ENCODE data around the gene FAM120B. TPM values are rescaled to one million over a fixed set of nuclear protein-coding genes. Genes with fewer than 3 reads are reported as not detected.
A peak's percentile ranks its signal among the peaks of the same experiment; 100 is the strongest.

FAM120B gene
- total RNA-seq, 2 donors from 2014 or later: 17.2 to 23.2 TPM

- Mint-ChIP-seq H3K4me1 (ENCODE audit: low read depth) (no peaks in the 10 kb centered on the region), H3K27ac (no peak overlapping the region), H3K36me3 (ENCODE audit: insufficient read depth in 2 of 2) (peaks cover 3% of the 10 kb centered on the region in 2 donors), H3K9me3 (peaks cover 3% of the 10 kb centered on the region in 2 donors), H3K4me3 (no peak overlapping the region), H3K27me3 (ENCODE audit: low read depth) (no peaks in the 10 kb centered on the region)
- no peak for DNase-seq
- no peak for ATAC-seq (replicated peaks in 1 of 2)
Measured at GRCh38 chr6:170439366-170440361, 133.1 kb downstream of the FAM120B start.

GRCh38 chr6:170440437-170440836 is 133.9 kb downstream of the FAM120B start:
- Mint-ChIP-seq H3K4me1 (ENCODE audit: low read depth) (no peaks in the 10 kb centered on the region), H3K9me3 (peaks cover 3% of the 10 kb centered on the region in 2 donors), H3K36me3 (ENCODE audit: insufficient read depth in 2 of 2) (peaks cover 3% of the 10 kb centered on the region in 2 donors), H3K27me3 (ENCODE audit: low read depth) (no peaks in the 10 kb centered on the region), H3K4me3 (no peak overlapping the region), H3K27ac (no peak overlapping the region)
- ATAC-seq (replicated peaks in 1 of 2) (no peak), DNase-seq (no peak)

GRCh38 chr6:170441316-170441715 is 134.8 kb downstream of the FAM120B start:
- ATAC-seq (replicated peaks in 1 of 2): no peak

GRCh38 chr6:170442596-170442995 is 136.0 kb downstream of the FAM120B start:
- H3K27ac Mint-ChIP-seq: no peak overlapping the region
- ATAC-seq (replicated peaks in 1 of 2) (no peak), DNase-seq (no peak)
- peaks cover 9% of the 10 kb centered on the region for H3K27me3 Mint-ChIP-seq (ENCODE audit: low read depth)
- no peaks in the 10 kb centered on the region for H3K9me3 Mint-ChIP-seq
- H3K4me1 Mint-ChIP-seq (ENCODE audit: low read depth): no peaks in the 10 kb centered on the region
- no peaks in the 10 kb centered on the region for H3K36me3 Mint-ChIP-seq (ENCODE audit: insufficient read depth in 2 of 2)
- no peak overlapping the region for H3K4me3 Mint-ChIP-seq

More at GRCh38 chr6:170441316-170441715, 134.8 kb downstream of the FAM120B start:
- Mint-ChIP-seq H3K4me3 (no peak overlapping the region), H3K9me3 (peaks cover 2 to 3% of the 10 kb centered on the region in 2 donors), H3K27ac (no peak overlapping the region), H3K27me3 (ENCODE audit: low read depth) (no peaks in the 10 kb centered on the region), H3K36me3 (ENCODE audit: insufficient read depth in 2 of 2) (peaks cover 2 to 3% of the 10 kb centered on the region in 2 donors), H3K4me1 (ENCODE audit: low read depth) (no peaks in the 10 kb centered on the region)
- no peak for DNase-seq

GRCh38 chr6:170443151-170443662 is 136.6 kb downstream of the FAM120B start:
- Mint-ChIP-seq H3K27me3 (ENCODE audit: low read depth) (peaks cover 9% of the 10 kb centered on the region), H3K4me1 (ENCODE audit: low read depth) (no peaks in the 10 kb centered on the region), H3K36me3 (ENCODE audit: insufficient read depth in 2 of 2) (no peaks in the 10 kb centered on the region), H3K4me3 (no peak overlapping the region), H3K27ac (no peak overlapping the region), H3K9me3 (no peaks in the 10 kb centered on the region)
- ATAC-seq (replicated peaks in 1 of 2): no peak
- no peak for DNase-seq

- H3K27ac Mint-ChIP-seq: no peak overlapping the region
Measured at GRCh38 chr6:170444056-170444591, 137.6 kb downstream of the FAM120B start.

GRCh38 chr6:170444811-170445211 is 138.3 kb downstream of the FAM120B start:
- ATAC-seq (replicated peaks in 1 of 2) (no peak), DNase-seq (no peak)
- Mint-ChIP-seq H3K27ac (no peak overlapping the region), H3K27me3 (ENCODE audit: low read depth) (peaks cover 9% of the 10 kb centered on the region), H3K4me1 (ENCODE audit: low read depth) (no peaks in the 10 kb centered on the region), H3K9me3 (no peaks in the 10 kb centered on the region), H3K36me3 (ENCODE audit: insufficient read depth in 2 of 2) (no peaks in the 10 kb centered on the region), H3K4me3 (no peak overlapping the region)

More at GRCh38 chr6:170444056-170444591, 137.6 kb downstream of the FAM120B start:
- no peaks in the 10 kb centered on the region for H3K9me3 Mint-ChIP-seq
- peaks cover 9% of the 10 kb centered on the region for H3K27me3 Mint-ChIP-seq (ENCODE audit: low read depth)
- H3K4me3 Mint-ChIP-seq: no peak overlapping the region
- ATAC-seq (replicated peaks in 1 of 2): peak in 1 of 2 donors; percentile 30
- H3K36me3 Mint-ChIP-seq (ENCODE audit: insufficient read depth in 2 of 2): no peaks in the 10 kb centered on the region
- DNase-seq: no peak
- H3K4me1 Mint-ChIP-seq (ENCODE audit: low read depth): no peaks in the 10 kb centered on the region

- H3K27ac Mint-ChIP-seq: no peak overlapping the region
Measured at GRCh38 chr6:170445487-170445886, 138.9 kb downstream of the FAM120B start.

GRCh38 chr6:170445971-170446370 is 139.4 kb downstream of the FAM120B start:
- H3K27me3 Mint-ChIP-seq (ENCODE audit: low read depth): peaks cover 9% of the 10 kb centered on the region
- no peaks in the 10 kb centered on the region for H3K4me1 Mint-ChIP-seq (ENCODE audit: low read depth)
- H3K9me3 Mint-ChIP-seq: no peaks in the 10 kb centered on the region
- no peak overlapping the region for H3K4me3 Mint-ChIP-seq
- ATAC-seq (replicated peaks in 1 of 2) (no peak), DNase-seq (no peak)
- H3K27ac Mint-ChIP-seq: no peak overlapping the region
- H3K36me3 Mint-ChIP-seq (ENCODE audit: insufficient read depth in 2 of 2): no peaks in the 10 kb centered on the region

More at GRCh38 chr6:170445487-170445886, 138.9 kb downstream of the FAM120B start:
- Mint-ChIP-seq H3K4me3 (no peak overlapping the region), H3K4me1 (ENCODE audit: low read depth) (no peaks in the 10 kb centered on the region), H3K27me3 (ENCODE audit: low read depth) (peaks cover 9% of the 10 kb centered on the region), H3K9me3 (no peaks in the 10 kb centered on the region), H3K36me3 (ENCODE audit: insufficient read depth in 2 of 2) (no peaks in the 10 kb centered on the region)
- ATAC-seq (replicated peaks in 1 of 2) (no peak), DNase-seq (no peak)

- Mint-ChIP-seq H3K9me3 (no peaks in the 10 kb centered on the region), H3K27ac (no peak overlapping the region), H3K4me1 (ENCODE audit: low read depth) (no peaks in the 10 kb centered on the region), H3K4me3 (no peak overlapping the region), H3K27me3 (ENCODE audit: low read depth) (peaks cover 9% of the 10 kb centered on the region), H3K36me3 (ENCODE audit: insufficient read depth in 2 of 2) (no peaks in the 10 kb centered on the region)
- DNase-seq (no peak), ATAC-seq (replicated peaks in 1 of 2) (no peak)
Measured at GRCh38 chr6:170446841-170447560, 140.4 kb downstream of the FAM120B start.

- Mint-ChIP-seq H3K4me1 (ENCODE audit: low read depth) (no peaks in the 10 kb centered on the region), H3K27me3 (ENCODE audit: low read depth) (peaks cover 9% of the 10 kb centered on the region), H3K9me3 (no peaks in the 10 kb centered on the region), H3K27ac (no peak overlapping the region), H3K4me3 (no peak overlapping the region), H3K36me3 (ENCODE audit: insufficient read depth in 2 of 2) (no peaks in the 10 kb centered on the region)
- no peak for DNase-seq
- no peak for ATAC-seq (replicated peaks in 1 of 2)
Measured at GRCh38 chr6:170447561-170447930, 141.0 kb downstream of the FAM120B start.

- H3K36me3 Mint-ChIP-seq (ENCODE audit: insufficient read depth in 2 of 2): no peaks in the 10 kb centered on the region
- H3K27ac Mint-ChIP-seq: no peak overlapping the region
- no peak overlapping the region for H3K4me3 Mint-ChIP-seq
- H3K9me3 Mint-ChIP-seq: peaks cover 3 to 4% of the 10 kb centered on the region in 2 donors
- peaks cover 9% of the 10 kb centered on the region for H3K27me3 Mint-ChIP-seq (ENCODE audit: low read depth)
- no peak for ATAC-seq (replicated peaks in 1 of 2)
- H3K4me1 Mint-ChIP-seq (ENCODE audit: low read depth): no peaks in the 10 kb centered on the region
- DNase-seq: no peak
Measured at GRCh38 chr6:170448317-170448716, 141.8 kb downstream of the FAM120B start.
